Hematopoietic multipotent progenitor cell treated with erythropoietin and hydrocortisone succinate and interleukin-3 and kit ligand, for 4 days (in vitro differentiated cells): Measurements from ENCODE around the gene RALGPS1.

Source experiments
- DNase-seq: peaks from one replicate; pipeline ENCODE4 v3.0.0-alpha.2; 2015

Gene RALGPS1

GRCh38 chr9:127210851-127211730, 296.5 kb downstream of the RALGPS1 start:
- no peak for DNase-seq

DNA sequence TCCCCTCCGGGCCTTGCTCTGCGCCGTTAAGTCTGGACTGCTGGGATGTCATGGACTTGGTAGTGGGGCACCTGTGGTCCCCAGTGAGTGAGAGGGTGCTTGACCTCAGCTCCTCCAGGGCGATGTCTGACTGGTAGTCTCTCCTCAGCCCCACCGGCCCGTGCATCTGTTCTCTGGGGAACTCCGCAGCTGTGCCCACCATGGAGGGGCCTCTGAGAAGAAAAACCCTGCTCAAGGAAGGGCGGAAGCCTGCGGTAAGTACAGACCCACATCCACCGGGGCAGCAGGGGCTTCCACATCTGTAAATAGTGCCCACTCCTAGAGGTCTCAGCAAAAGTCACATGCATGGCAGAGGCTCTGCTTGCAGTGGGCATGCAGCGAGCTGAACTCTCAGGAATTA, 297.4 kb downstream of the RALGPS1 start:
- DNase-seq = no peak

GRCh38 chr9:127212453-127212852, 297.9 kb downstream of the RALGPS1 start:
- DNase-seq = no peak

- DNase-seq = no peak
Observed at GRCh38 chr9:127213859-127214258, 299.3 kb downstream of the RALGPS1 start.

GRCh38 chr9:127214421-127215267, 300.1 kb downstream of the RALGPS1 start:
- DNase-seq = peak; percentile 63

DNA sequence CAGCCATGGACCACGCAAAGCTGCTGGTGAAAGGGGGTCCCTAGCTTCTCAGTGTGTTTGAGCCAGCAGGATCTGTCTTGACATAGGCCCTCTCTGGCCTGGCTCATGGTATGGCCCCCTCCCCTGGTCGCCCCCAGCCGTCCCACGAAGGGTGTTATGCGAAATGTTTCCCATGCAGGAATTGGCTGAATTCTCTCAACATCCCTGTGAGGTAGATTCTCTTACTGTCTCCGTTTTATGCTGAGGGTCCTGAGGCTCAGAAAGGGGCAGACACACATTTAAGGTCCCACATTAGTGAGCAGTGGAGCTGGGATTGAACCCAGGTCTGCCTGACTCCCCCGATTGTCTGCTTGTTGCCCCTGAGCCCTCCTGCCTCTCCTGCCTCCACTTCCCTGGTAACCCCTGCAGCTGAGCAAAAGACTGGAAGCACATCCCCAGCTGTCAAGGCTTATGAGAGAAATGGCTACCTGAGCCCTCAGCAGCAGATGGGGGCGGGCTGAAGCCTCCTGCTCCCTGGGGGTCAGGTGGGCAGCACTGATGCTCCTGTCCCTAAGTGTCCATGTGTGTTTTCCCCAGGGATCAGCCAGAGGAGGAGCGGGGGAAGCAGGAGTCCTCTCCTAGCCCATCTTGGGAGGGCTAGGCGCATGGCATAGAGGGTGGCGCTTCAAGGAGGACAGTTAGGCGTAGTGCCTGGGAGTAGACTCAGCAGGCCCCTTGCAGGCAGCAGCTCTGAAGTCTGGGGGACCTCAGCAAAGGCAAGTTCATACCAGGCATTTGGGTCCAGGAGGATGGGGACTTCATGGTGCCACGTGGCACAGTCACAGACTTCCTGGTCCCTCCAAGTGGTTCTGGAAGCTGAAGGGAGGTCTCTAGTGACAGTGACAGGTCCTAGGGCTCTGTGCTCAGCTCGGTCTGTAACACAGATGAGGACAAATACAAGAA, 301.0 kb downstream of the RALGPS1 start:
- DNase-seq = no peak

- DNase-seq = no peak
Observed at GRCh38 chr9:127216210-127216887, 301.8 kb downstream of the RALGPS1 start.

DNA sequence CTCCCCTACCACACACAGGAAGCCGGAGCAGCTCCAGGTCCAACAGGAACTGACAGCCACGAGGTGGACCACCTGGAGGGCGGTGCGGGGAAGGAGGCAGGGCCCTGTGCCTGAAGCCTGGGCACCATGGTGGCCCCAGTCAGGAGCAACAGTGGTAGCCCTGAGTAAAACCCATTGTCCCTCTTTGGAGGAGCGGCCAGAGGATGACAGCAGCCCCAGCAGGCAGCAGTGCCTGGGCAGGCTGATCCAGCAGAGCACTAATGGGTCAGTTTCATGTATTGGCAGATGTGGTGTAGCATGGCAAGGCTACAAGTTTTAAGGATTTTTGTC, 302.3 kb downstream of the RALGPS1 start:
- no peak for DNase-seq

DNA sequence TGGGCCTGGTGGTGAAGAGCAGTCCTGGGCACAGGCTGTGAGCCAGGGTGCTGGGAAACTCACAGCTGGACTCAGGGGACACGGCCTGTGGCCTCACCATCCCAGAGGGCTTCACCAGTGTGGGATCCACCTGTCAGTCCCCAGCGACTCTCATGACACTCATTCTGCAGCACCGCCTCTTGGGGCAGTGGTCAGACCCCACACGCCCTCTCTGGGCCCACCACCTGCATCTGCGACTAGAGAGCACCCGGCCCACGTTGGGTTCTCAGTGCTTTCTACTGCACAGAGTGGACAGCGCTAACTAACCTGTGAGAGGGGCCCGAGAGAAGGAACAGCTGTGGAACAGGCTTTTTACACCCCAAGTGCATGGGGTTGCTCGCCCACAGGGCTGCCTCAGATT, 304.2 kb downstream of the RALGPS1 start:
- no peak for DNase-seq

DNA sequence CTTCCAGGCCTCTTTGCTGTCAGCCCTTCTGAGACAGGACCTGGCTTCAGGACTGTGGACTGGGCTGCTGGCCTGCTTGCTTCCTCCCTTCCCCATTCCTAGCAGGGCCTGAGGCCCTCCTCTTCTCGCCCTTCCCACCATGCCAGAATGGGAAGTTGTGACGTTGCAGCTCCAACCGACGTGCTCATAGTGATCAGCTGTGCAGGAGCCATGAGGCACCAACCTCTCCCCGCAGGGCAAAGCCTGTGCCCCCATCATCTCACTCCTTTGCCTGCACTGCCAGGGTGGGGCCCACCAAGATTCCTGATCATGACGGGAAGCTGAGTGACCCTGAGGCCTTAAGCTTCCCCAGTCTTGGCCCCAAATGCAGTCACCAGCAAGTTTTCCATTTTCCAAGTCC, 304.9 kb downstream of the RALGPS1 start:
- DNase-seq = no peak

- no peak for DNase-seq
Observed at GRCh38 chr9:127221695-127222094, 307.1 kb downstream of the RALGPS1 start.

DNA sequence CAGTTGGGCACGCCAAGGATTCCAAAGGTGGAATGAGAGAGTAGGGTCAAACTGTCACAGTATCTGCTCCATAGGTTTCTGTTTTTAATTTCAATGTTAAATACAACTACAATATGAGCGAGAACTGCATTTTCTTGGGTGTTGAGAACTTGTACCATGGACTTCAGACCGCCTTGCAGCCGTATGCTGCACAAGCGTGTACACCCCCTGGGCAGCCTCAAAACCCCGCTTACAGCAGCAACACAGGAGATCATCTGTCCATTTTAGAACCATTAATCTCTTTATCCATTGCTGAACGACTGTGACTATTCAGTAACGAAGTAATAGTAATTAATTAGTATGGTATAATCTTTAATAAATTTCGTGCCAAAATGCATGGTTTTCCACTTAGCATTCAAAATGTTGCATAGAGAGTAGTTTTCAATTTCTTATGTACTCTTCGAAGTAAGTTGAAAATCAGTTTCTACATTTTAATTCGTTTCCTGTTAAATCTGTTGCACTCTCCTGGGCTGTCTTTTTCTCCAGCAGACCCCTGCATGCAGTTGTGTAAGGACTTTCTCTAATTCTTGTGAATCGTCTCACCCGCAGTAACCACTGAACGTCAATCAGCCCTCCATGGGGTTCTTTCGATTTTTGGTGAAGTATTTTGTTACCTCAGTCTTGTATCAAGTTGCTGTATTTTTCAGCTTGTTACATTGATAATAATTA, 308.0 kb downstream of the RALGPS1 start:
- DNase-seq = no peak

- no peak for DNase-seq
Observed at GRCh38 chr9:127223266-127223665, 308.7 kb downstream of the RALGPS1 start.

GRCh38 chr9:127223810-127224177, 309.2 kb downstream of the RALGPS1 start:
- no peak for DNase-seq

DNA sequence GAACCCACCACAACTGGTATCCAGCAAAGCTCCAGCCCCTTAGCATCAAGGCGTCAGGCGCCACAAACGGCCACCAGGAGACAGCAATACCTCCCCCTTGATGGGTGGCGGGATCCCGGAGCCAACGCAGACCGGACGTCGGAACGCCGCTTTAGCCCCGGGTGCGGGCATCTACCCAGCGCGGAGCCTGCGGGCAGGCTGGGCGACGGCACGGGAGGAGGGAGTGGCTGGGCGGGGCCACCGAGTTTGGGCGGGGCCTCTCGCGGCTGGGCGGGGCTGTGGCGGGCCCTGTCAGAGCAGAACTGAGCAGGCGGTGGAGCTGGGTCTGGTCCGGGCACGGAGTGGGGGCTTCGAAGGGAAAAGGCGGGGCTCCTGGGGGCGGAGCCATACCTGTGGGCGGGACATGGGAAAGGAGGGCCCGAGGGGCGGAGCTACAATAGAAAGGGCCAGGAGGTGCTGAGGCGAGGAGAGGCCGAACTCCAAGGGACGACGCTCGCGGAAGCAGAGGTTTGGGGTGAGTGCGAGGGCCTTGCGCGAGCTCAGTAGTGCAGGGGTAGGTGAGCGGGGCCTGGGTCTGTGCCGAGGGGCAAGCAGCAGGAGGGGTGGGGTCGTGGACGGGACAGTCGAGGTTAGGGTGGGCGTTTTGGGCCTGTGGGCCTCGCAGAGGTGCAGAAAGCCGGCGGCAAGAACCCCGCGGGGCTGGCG, 309.7 kb downstream of the RALGPS1 start:
- DNase-seq = peak; percentile 89

DNA sequence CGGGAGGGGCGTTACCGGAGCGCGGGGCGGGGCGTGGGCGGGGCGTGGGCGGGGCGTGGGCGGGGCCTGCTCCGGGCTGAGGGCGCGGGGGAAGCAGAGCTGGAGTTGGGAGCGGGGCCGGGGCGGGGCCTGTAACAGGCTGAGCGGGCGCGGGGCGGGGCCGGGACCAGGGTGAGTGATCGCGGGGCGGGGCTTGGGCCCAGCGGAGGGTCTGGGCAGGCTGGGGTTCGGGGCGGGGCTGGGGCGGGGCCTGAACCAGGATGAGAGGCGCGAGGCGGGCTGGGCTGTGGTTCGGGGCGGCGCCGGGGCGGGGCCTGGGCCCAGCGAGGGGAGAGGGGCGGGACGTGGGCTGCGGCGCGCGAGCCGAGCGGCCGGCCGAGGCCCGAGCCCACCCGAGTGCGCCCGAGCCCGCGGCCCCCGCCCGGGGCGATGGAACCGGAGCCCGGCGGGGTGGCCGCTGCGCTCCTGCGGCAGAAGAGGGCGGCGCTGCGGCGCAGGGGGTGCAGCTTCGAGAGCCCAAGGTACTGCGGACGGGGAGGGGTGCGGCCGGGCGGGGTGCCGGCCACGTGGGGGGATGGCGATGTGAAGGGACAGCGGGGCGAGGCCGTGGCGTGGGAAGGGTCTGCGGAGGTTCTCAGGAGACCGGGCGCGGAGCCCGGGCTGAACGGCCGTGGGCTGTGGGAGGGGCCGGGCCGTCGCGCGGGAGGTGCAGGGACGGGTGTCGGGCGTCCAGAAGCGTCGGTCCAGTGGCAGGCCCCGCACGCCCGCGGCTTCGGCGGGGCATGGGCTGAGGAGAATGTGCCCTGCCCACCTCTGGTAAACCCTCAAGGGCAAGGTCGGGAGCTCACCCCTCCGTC, 310.5 kb downstream of the RALGPS1 start:
- peak; percentile 96 for DNase-seq

DNA sequence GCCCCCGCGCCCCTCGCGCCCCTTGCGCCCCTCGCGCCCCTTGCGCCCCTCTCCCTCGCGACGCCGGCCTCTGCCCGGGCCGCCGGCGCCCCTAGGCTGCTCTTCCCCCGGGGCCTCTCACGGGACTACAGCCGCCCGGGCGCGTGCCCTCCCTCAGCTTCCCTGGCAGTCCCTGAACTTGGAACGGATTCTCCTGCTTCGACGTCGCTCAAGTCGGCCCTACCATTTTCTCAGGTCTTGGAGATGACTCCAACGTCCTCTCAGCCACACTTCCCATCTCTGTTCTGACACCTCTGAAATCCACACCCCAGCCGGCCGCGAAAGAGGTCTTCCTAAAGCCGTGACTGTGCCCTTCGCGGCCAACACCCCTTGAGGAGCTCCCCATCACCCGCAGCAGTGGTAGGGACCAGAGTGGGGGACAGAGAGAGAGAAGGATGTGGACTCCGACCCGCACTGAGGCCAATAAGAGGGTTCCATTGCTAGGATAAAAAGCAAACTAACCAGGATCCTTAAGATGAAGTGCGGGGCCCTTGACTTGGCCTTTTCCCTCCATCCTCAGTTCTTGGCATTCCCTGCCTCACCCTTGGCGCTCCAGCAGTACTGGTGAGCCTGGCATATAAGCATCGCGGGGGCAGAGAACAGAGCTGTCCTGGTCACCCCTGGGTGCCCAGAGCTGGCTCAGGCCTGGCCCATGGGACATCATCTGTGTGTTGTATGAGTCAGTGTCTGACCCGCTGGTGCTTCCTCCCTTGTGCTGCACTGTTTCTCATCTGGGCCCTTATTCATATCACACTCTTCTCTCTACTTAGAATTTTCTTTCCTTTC, 311.4 kb downstream of the RALGPS1 start:
- DNase-seq = no peak

DNA sequence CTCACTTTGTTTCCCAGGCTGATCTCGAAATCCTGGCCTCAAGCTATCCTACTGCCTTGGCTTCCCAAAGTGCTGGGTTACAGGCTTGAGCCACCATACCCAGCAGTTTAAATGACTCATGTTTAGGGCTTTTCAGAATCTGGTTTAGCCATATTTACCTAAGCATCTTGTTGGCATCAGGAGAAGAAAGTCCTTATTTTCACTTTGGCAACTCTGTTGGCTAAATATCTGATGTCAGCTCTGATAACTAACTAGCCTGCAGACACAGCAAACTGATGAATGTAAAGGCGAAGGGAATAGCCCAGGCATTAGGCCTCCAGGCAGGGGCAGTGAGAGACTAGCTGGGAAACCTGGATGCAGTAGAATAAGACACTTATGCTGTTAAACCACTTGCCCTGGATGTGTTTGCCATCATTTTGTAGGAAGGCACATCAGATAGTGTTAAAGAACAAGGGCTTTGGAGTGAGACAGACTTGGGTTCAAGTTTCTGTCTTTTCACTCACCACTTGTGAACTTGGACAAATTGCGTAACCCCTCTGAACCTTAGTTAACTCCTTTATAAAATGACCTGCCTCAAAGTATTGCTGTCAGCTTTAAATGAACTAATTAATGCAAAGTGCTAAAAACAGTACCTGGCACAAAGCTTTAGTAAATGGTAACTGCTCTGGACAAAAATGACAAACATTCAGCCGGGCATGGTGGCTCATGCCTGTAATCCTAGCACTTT, 315.3 kb downstream of the RALGPS1 start:
- no peak for DNase-seq
